Retinal pigment epithelial cell (primary cell): ENCODE data around the gene GALNT10.

ENCODE experiments used
- DNase-seq: peaks from one replicate; pipeline ENCODE4 v3.0.0-alpha.2; 2010; ENCODE audit warnings: low read depth
- H3K4me3 ChIP-seq: 2 replicates; pipeline ENCODE4 v1.5.1; 2011; ENCODE audit warnings: mild to moderate bottlenecking, low read length, control low read depth, moderate library complexity
- TF ChIP-seq, protein P1 (sequence below): conservative IDR thresholded peaks from 2 replicates; pipeline ENCODE4 v1.5.1; 2011; ENCODE audit warnings: low read depth, low read length, control low read depth, inconsistent platforms

Gene GALNT10

DNA sequence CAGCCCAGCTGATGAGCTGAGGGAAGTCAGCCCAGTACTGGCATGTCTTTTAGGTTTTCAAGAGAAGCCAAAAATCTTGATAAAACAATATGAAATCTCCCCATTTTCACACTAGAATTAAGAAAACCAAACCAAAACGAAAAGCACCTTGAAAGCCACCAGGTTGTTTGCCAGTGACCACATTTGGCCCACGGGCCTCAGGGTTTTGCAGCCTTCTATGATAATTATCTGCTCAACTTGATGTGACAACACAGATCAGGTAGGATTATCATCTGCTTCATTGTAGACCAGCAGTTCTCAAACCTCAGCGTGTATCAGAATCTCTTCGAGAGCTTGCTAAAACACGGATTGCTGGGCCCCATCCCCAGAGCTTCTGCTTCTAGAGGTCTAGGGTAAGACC is 101.4 kb downstream of the GALNT10 start:
- DNase-seq, result no peak
- H3K4me3 ChIP-seq, result no peak overlapping the region
- TF ChIP-seq, protein P1, sequence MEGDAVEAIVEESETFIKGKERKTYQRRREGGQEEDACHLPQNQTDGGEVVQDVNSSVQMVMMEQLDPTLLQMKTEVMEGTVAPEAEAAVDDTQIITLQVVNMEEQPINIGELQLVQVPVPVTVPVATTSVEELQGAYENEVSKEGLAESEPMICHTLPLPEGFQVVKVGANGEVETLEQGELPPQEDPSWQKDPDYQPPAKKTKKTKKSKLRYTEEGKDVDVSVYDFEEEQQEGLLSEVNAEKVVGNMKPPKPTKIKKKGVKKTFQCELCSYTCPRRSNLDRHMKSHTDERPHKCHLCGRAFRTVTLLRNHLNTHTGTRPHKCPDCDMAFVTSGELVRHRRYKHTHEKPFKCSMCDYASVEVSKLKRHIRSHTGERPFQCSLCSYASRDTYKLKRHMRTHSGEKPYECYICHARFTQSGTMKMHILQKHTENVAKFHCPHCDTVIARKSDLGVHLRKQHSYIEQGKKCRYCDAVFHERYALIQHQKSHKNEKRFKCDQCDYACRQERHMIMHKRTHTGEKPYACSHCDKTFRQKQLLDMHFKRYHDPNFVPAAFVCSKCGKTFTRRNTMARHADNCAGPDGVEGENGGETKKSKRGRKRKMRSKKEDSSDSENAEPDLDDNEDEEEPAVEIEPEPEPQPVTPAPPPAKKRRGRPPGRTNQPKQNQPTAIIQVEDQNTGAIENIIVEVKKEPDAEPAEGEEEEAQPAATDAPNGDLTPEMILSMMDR, result no peak

DNA sequence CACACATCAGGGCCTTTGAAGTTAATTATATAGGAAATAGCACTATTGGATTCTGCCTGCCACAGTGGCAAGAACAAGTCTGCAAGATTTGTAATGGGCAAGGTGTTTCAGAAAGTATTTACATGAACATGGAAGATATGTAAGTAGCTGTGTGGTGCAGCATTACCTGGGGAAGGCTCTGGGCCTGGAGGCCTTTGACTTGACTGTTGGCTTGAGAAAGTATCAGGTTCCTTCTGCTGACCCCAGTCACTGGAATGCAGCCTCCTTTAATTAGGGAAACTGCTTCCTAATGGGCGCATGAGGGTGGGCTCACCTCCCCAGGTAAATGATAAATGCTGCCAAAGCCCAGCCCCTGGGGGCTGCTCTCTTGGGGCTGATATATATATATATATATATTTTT is 102.7 kb downstream of the GALNT10 start:
- H3K4me3 ChIP-seq, result no peak overlapping the region
- TF ChIP-seq, protein P1, result no peak
- no peak for DNase-seq

DNA sequence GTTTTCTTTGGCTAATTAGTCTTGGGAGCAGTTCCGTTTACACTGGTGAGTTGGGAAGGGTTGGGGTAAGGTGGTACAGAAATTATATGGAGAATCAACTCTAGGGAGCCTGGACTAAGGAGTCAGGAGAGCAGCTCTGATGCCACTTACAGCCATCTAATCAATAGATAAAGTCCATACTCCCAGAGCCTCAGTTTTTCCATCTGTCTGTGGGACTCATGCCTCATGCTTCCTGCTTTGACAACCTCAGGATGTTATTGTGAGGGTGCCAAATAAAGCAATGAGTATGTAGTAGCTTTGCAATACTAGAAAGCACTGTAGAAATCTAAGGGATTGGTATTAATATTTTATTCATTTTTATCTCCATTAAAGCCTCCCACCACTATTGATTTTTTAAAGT is 105.0 kb downstream of the GALNT10 start:
- no peak overlapping the region for H3K4me3 ChIP-seq
- TF ChIP-seq, protein P1, result no peak
- DNase-seq, result no peak

DNA sequence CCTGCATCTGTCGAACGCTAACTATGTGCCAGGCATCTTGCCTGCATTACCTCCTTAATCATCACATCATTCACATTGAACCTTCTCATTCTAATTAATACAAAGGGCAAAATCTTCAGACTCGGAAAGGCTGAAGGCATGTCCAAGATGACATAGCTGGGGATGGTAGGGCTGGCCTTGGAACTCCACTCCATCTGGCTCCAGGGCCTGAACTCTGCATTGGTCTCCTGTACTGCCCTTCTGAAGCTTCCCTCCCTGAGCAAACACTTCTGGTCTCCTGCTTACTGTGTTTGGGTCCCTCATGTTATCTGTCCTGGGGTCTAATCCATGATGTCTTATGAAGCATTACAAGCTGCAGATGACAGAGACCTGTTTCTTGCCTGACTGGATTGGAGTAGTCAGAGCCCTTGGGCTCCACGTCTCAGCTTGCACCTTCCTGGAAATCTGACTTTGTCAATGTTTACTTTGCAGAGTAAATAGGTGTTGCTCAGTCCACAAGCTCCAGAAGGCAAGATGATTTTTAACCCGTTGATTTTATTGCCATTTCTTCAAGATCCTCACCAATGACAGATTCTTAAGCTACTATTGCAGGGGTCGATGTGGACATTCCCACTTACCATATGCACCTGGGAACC is 106.1 kb downstream of the GALNT10 start:
- TF ChIP-seq, protein P1, result no peak
- no peak for DNase-seq
- no peak overlapping the region for H3K4me3 ChIP-seq

DNA sequence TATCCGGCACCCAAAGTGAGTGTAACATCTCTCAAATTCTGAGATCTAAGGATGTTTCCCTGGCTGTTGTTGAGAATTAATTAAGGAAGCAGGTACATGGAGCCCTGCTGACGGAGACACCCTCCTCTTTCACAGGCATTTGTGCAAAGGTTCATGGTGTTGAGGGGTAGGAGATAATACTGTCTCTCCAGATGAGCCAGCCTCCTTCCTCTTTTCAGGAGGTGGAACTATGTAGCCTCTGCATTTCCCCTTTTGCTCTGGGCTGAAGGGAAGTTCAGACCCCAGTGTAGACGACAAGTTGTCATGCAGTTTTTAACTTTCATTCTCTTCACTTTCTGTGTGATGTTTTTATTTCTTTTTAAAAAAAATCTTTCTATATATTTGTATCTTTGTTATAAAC is 107.5 kb downstream of the GALNT10 start:
- DNase-seq, result no peak
- TF ChIP-seq, protein P1, result no peak
- H3K4me3 ChIP-seq, result no peak overlapping the region

DNA sequence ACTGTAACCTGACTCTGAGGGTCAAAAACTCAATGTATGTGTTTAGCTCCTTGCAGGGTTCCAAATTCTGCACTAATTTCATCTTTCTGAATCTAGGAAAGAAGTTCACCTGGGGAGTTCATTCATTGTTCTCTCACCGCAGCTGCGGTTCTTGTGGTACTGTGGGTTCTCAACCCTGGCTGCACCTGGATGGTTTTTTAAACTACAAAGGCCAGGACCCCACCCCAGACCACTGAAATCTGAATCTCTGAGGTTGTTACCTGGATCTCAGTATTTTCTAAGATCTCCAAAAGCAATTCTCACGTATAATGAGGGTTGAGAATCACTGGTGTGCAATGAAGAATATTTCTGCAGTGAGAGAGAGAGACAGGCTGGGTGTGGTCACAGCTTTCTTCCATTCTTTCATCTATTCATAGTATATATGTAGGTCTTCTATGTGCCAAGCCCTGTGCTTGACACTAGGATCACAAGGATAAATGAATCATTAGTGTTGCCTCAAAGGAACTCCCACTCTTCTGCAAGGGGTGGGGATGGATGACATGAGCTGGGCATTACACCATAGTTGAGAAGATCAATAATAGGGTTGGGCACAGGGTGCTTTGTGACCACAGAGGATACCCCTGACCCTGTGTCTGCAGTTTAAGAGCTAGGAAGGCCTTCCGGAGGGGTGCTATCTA is 109.8 kb downstream of the GALNT10 start:
- no peak overlapping the region for H3K4me3 ChIP-seq
- DNase-seq, result no peak
- TF ChIP-seq, protein P1, result no peak

DNA sequence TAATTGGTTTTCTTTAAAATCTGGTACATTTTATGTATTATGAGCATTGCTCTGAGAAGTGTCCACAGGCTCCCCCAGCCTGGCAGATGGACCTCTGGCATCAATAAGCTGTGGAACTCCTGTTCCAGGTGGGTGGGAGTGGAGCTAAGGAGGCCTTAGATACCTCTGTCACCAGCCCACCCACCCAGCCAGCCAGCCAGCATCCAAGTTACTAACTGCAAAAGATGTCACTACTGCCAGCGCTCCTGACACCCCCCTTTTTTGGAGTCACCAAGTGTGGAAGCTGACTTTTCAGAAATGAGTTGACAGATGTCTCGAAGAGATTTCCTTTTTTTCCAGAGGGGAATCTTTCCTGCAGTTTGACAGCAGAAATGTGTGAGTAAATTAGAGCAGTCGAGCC is 111.2 kb downstream of the GALNT10 start:
- TF ChIP-seq, protein P1, result no peak
- no peak overlapping the region for H3K4me3 ChIP-seq
- no peak for DNase-seq
